Measurements from ENCODE around the gene DLL3. TPM values are rescaled to one million over a fixed set of nuclear protein-coding genes. Genes with fewer than 3 reads are reported as not detected.

Gene DLL3
- total RNA-seq, 2 experiments from 2014 or later: 4.4 TPM

GRCh38 chr19:39479916-39480315, 18.8 kb upstream of the DLL3 start:
- H3K9me2 ChIP-seq (ENCODE audit: insufficient read depth, low read length): no peaks in the 10 kb centered on the region
- intact Hi-C loops (cut with micrococcal nuclease; ENCODE audit: unreplicated experiment): loop anchor here (1.0 kb wide), 1 partner anchor 35 kb away; the partner anchor contains the start of gene SUPT5H
- peak overlapping the region; percentile 91 for H3K4me3 ChIP-seq (ENCODE audit: low read depth, low read length, poor library complexity, severe bottlenecking)
- H3K9me3 ChIP-seq (ENCODE audit: low read length): no peaks in the 10 kb centered on the region
- H3K27ac ChIP-seq (ENCODE audit: low read depth, low read length, poor library complexity, severe bottlenecking): peak overlapping the region; percentile 57
- H3K4me1 ChIP-seq (ENCODE audit: insufficient read depth, low read length, poor library complexity, severe bottlenecking): peaks cover 17% of the 10 kb centered on the region
- H2AFZ ChIP-seq (ENCODE audit: low read length): peak overlapping the region; percentile 70; the same call in 1 of the 2 replicates
- H3K36me3 ChIP-seq (ENCODE audit: insufficient read depth, low read length): peaks cover 47% of the 10 kb centered on the region
- ChIA-PET POLR2A (interaction anchor here (1.2 kb wide), 2 partner anchors 32 to 41 kb away, joined by 4 to 9 read pairs; no protein-coding TSS in a partner anchor), CTCF (ENCODE audit: unreplicated experiment) (interaction anchor here (1.0 kb wide), 1 partner anchor 19 kb away, joined by 3 read pairs; the partner anchor contains the start of gene DLL3)
- no peaks in the 10 kb centered on the region for H4K20me1 ChIP-seq (ENCODE audit: insufficient read depth, low read length)
- H3K79me2 ChIP-seq (ENCODE audit: insufficient read depth, low read depth, low read length): peaks cover 21% of the 10 kb centered on the region
- peak overlapping the region; percentile 69 for H3K4me2 ChIP-seq (ENCODE audit: low read length)
- no TSS peak for BruUV-seq (replicated peaks)
- no peak for TF ChIP-seq EZH2phosphoT487 (IDR thresholded peaks at IDR 0.05; ENCODE audit: borderline replicate concordance, low read depth, low read length)
- TF ChIP-seq, protein P1, sequence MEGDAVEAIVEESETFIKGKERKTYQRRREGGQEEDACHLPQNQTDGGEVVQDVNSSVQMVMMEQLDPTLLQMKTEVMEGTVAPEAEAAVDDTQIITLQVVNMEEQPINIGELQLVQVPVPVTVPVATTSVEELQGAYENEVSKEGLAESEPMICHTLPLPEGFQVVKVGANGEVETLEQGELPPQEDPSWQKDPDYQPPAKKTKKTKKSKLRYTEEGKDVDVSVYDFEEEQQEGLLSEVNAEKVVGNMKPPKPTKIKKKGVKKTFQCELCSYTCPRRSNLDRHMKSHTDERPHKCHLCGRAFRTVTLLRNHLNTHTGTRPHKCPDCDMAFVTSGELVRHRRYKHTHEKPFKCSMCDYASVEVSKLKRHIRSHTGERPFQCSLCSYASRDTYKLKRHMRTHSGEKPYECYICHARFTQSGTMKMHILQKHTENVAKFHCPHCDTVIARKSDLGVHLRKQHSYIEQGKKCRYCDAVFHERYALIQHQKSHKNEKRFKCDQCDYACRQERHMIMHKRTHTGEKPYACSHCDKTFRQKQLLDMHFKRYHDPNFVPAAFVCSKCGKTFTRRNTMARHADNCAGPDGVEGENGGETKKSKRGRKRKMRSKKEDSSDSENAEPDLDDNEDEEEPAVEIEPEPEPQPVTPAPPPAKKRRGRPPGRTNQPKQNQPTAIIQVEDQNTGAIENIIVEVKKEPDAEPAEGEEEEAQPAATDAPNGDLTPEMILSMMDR (conservative IDR thresholded peaks at IDR 0.05; ENCODE audit: low read length): no peak
- DNase-seq (ENCODE audit: low spot score): peak; percentile 22

DNA sequence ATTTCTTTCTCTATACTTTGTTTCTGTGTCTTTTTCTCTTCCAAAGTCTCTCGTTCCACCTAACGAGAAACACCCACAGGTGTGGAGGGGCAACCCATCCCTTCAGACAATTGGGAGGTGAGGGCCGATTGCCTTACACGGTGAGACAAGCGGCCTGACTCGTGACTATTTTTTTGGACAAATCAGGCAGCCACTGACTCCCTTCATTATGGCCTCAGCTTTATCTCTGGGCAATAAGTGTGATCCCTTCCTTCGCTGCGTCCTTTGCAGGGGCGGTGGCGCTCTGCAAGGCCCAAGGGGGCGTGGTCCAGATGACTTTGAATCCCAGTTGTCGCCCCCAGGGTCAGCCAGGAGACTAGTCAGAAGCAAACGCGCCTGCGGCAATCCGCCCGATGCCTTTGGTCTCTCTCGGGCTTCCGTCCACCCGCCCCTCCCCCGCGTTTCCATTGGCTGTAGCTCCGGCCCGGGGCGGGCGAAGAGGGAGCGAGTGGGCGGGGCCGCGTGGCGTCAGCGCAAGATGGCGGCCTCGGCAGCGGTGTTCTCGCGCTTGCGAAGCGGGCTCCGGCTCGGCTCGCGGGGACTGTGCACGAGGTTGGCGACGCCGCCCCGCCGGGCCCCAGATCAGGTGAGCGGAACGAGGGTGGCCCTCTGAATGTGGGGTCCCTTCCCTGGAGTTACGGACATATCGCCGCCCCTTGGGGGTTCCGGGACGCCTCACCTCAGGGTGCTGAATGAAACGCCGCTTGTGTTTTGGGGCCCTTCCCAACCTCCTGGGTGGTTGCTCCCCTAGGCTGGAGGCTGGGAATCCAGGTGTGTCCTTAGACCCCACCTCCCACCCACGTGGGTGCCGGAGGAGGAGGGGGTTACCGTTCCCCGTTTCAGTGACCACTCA, 18.2 kb upstream of the DLL3 start, which contains the start of gene TIMM50:
TSS of gene TIMM50 (plus strand) at position 502 of the 892 bp plus-strand sequence. CDS start at position 518, 16 bp downstream.
- DNase-seq (ENCODE audit: low spot score): peak; percentile 98
- POLR2A ChIA-PET: interaction anchor here (0.6 to 1.2 kb wide), 3 partner anchors 33 to 1783 kb away, joined by 3 to 9 read pairs (median 4); no protein-coding TSS in a partner anchor
- intact Hi-C loops (cut with micrococcal nuclease; ENCODE audit: unreplicated experiment): loop anchor here (1.0 kb wide), 1 partner anchor 35 kb away; the partner anchor contains the start of gene SUPT5H
- Histone ChIP-seq H3K27ac (ENCODE audit: low read depth, low read length, poor library complexity, severe bottlenecking) (peak within 1 kb of the TSS; percentile 57), H3K9me2 (ENCODE audit: insufficient read depth, low read length) (no peaks in the 10 kb centered on the region), H3K36me3 (ENCODE audit: insufficient read depth, low read length) (peaks cover 47% of the 10 kb centered on the region), H2AFZ (ENCODE audit: low read length) (peak within 1 kb of the TSS; percentile 70; the same call in 1 of the 2 replicates), H3K9me3 (ENCODE audit: low read length) (no peaks in the 10 kb centered on the region), H3K4me2 (ENCODE audit: low read length) (peak within 1 kb of the TSS; percentile 98), H3K4me3 (ENCODE audit: low read depth, low read length, poor library complexity, severe bottlenecking) (peak within 1 kb of the TSS; percentile 91), H3K4me1 (ENCODE audit: insufficient read depth, low read length, poor library complexity, severe bottlenecking) (peaks cover 17% of the 10 kb centered on the region), H4K20me1 (ENCODE audit: insufficient read depth, low read length) (no peaks in the 10 kb centered on the region), H3K79me2 (ENCODE audit: insufficient read depth, low read depth, low read length) (peaks cover 21% of the 10 kb centered on the region)
- CTCF ChIA-PET (ENCODE audit: unreplicated experiment): interaction anchor here (0.5 to 1.0 kb wide), 4 partner anchors 18 to 79 kb away, joined by 3 to 15 read pairs (median 8); partner anchors contain the start of gene DLL3
- TSS peak; percentile 67 for BruUV-seq (replicated peaks)
- TF ChIP-seq, protein P1 (conservative IDR thresholded peaks at IDR 0.05; ENCODE audit: low read length): no peak
- TF ChIP-seq EZH2phosphoT487 (IDR thresholded peaks at IDR 0.05; ENCODE audit: borderline replicate concordance, low read depth, low read length): no peak
